GM08714 (cell line): ENCODE measurements around the gene ZBTB7C.

Experiments
- H3K4me3 ChIP-seq: fragments of 200-500 bp; sonication (Bioruptor generic); 2 replicates; pipeline ENCODE4 v1.5.1; 2014; ENCODE audit warnings: mild to moderate bottlenecking, low read length, inconsistent platforms
- ZNF274 ChIP-seq: IDR thresholded peaks from 2 replicates; pipeline ENCODE4 v1.6.1; 2012; ENCODE audit warnings: mild to moderate bottlenecking, low read depth, low read length

The ZBTB7C gene

GRCh38 chr18:48385596-48385995, 23.6 kb downstream of the ZBTB7C start:
- no peak overlapping the region for H3K4me3 ChIP-seq
- no peak for TF ChIP-seq ZNF274

GRCh38 chr18:48376934-48377333, 32.2 kb downstream of the ZBTB7C start:
- no peak for TF ChIP-seq ZNF274
- H3K4me3 ChIP-seq, result no peak overlapping the region

- H3K4me3 ChIP-seq, result no peak overlapping the region
- TF ChIP-seq ZNF274, result no peak
Measured at GRCh38 chr18:48376406-48376805, 32.8 kb downstream of the ZBTB7C start.

GRCh38 chr18:48375150-48375800, 33.9 kb downstream of the ZBTB7C start:
- no peak for TF ChIP-seq ZNF274
- no peak overlapping the region for H3K4me3 ChIP-seq

DNA sequence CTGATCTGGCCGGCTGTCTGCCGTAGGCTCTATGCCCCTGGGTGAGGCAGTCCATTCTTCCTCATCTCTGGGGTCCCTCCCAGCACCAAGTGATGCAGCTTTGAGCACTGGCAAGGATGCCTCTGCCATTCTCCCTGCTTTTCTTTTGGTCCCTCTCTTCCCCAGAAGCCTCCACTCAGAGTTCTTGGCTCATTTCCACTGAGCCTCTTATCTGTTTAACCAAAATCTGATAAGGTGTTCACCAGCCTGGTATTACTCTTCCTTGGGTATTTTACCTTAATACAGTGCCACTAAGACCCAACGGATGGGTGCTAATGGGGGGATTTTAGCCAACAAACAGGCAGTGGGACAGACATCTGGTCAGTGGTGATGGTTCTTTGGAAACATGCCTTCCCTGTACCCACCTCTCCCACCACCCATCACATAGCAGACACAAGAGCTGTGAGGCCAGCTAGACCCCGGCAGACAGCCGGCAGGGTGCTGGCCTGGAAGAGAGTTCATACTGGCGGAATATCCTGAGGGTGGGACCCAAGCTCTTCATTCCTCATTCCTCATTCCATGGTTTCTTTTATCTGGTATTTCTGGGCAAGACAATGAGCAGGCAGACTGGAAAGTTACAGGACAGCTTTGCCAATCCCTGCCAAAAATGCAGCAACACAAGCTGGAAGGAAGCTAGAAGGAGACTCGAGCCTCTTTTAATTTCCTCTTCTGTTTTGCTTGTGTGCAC, 34.6 kb downstream of the ZBTB7C start:
- no peak overlapping the region for H3K4me3 ChIP-seq
- TF ChIP-seq ZNF274, result no peak

- no peak for TF ChIP-seq ZNF274
- H3K4me3 ChIP-seq, result no peak overlapping the region
Measured at GRCh38 chr18:48371854-48372602, 37.2 kb downstream of the ZBTB7C start.

GRCh38 chr18:48367557-48367956, 41.6 kb downstream of the ZBTB7C start:
- no peak for TF ChIP-seq ZNF274
- H3K4me3 ChIP-seq, result no peak overlapping the region

DNA sequence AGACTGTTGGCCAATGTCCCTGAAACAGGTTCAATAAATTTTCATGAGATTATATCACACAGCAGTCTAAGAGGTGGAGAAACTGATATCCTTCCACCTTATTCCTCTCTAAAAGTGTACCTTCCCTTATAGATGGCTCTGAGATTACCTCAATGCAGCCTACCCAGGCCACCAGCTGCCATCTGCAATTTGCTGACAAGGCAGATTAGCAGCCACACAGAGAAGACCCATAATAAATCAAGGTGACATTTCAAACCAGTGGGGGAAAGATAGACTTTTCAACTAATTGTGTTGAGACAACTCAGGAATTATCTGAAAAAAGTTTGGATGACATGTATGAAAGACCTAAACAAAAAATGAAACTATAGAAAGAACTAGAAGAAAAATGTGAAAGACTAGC, 43.2 kb downstream of the ZBTB7C start:
- H3K4me3 ChIP-seq, result no peak overlapping the region
- TF ChIP-seq ZNF274, result no peak

DNA sequence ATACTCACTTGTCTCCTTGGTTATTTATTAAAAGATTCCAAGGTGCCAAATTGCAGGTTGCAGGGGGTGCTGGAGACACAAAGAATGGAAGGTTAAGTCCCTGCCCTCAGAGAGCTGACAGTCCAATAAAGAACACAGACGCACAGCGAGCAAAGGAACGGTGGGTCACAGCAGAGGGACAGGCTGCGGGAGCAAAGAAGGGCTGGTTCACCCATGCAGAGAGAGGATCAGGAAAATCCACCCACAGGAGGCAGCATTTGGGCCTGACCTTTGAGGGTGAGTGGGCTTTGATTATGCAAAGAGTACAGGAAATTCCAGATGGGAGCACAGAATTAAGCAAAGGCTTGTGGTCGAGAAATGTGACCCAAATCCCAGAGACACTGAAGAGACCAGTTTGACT, 45.0 kb downstream of the ZBTB7C start:
- TF ChIP-seq ZNF274, result no peak
- H3K4me3 ChIP-seq, result no peak overlapping the region

- no peak for TF ChIP-seq ZNF274
- H3K4me3 ChIP-seq, result no peak overlapping the region
Measured at GRCh38 chr18:48363175-48363574, 46.0 kb downstream of the ZBTB7C start.

DNA sequence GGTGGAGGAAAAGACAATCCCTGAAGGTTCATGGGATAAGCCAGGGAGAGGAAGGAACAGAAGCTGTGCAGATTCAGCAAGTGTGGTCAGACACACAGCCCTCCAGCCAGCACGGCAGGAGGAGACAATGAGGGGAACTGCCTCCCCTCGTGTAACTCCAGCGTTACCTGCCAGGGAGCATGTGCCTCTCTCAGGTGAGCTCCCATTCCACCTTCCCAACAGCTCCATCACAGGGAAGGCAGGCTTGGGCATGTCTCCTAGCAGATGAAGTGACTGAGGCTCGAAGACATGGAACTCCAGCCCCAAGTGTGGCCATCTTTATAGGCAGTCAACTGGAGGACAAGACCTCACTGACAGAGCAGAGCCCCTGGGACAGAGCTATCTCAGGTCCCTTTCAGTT, 47.4 kb downstream of the ZBTB7C start:
- H3K4me3 ChIP-seq, result no peak overlapping the region
- TF ChIP-seq ZNF274, result no peak

DNA sequence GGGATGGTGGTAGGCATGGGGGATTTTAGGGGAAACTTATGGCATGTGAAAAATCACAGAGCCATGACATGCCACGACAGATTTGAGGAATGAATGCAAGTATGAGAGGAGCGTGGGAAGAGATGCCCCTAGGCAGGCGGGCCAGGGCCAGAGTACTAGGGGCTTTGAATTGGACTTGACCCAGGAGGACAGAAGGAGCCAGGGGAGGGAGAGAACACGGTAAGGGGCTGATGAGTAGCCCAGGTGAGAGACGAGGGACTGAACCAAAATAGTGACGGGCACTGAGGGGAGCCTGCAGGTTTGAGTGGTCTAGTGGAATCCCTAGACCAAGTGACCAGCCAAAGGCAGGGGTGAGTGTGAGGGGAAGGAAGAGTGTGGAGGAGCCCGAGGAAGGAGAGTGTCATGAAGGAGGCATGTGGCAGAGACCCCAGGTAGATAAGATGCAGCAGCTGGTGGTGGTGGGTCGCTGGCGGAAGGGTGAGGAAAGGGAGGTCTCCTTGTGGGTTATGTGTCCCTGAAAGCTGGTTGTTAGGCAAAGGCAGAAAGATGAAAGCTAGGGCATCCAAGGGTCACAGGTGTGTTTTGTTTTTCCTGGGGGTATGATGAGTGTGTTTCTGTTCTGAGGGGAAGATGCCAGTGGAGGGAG, 48.7 kb downstream of the ZBTB7C start:
- TF ChIP-seq ZNF274, result no peak
- no peak overlapping the region for H3K4me3 ChIP-seq

DNA sequence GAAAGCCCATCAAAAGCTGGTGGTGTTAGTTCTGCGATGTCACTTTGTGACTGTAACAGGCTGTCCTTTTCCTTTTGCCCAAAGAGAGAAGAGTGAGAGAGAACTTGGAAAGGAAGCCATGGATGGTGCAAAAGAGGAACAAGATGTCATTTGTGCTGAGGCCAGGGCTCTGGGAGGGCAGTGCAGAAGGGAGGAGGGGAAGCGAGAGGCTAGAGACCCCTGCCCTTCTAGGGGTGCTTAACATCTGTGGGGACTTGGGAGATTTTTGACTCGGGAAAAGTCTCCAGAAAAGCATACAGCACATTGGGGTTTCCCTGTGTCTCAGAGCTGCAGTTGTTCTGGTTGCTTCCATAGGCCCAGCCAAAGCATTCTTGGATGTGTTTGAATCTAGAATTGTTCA, 49.6 kb downstream of the ZBTB7C start:
- no peak overlapping the region for H3K4me3 ChIP-seq
- no peak for TF ChIP-seq ZNF274

DNA sequence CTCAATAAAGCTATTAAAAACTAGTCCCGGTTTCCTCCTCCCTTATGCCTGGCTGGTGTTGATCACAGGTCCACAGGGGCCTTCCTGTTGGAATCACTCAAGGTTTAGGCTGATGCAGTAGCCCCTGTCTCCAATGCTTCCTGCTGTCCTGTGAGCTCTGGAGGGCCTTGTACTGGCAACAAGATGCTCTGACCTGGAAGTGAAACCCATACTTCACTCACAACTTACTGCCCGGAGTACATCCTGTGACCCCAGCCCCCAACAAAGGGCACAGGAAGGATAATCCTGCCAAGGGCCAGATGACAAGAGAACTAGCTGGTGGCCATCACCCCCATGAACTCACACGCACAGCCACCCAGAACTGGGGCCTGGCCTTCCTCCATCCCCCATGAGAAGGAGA, 50.3 kb downstream of the ZBTB7C start:
- no peak overlapping the region for H3K4me3 ChIP-seq
- TF ChIP-seq ZNF274, result no peak

GRCh38 chr18:48356909-48357631, 52.1 kb downstream of the ZBTB7C start:
- no peak for TF ChIP-seq ZNF274
- no peak overlapping the region for H3K4me3 ChIP-seq
